GM19239 (cell line): Measurements from ENCODE around the gene PDE9A.
A peak's percentile ranks its signal among the peaks of the same experiment; 100 is the strongest.

Source experiments
- DNase-seq: peaks from one replicate; pipeline ENCODE4 v3.0.0; 2011; ENCODE audit warnings: low spot score; ENCODE audit not compliant: insufficient read length
- FAIRE-seq: peaks from 2 replicates; lab custom pipeline; 2011; peaks lifted over from hg19 to GRCh38; lab: Jason Lieb, UNC

Gene PDE9A

GRCh38 chr21:42640486-42640885 lies 12.9 kb upstream of the PDE9A start:
- DNase-seq (no peak), FAIRE-seq (no peak)

- no peak for DNase-seq
- no peak for FAIRE-seq
Measured at GRCh38 chr21:42641311-42642218, 11.9 kb upstream of the PDE9A start.

- FAIRE-seq (no peak), DNase-seq (no peak)
Measured at GRCh38 chr21:42642219-42642745, 11.1 kb upstream of the PDE9A start.

GRCh38 chr21:42644223-42645208 lies 8.9 kb upstream of the PDE9A start:
- DNase-seq (no peak), FAIRE-seq (no peak)

- no peak for FAIRE-seq
Measured at GRCh38 chr21:42645211-42646075, 8.0 kb upstream of the PDE9A start.

GRCh38 chr21:42646076-42646825 lies 7.2 kb upstream of the PDE9A start:
- no peak for FAIRE-seq
- no peak for DNase-seq

More at GRCh38 chr21:42645211-42646075, 8.0 kb upstream of the PDE9A start:
- no peak for DNase-seq

GRCh38 chr21:42646836-42647235 lies 6.6 kb upstream of the PDE9A start:
- DNase-seq = no peak
- no peak for FAIRE-seq

GRCh38 chr21:42648606-42649005 lies 4.8 kb upstream of the PDE9A start:
- FAIRE-seq (no peak), DNase-seq (no peak)

- no peak for FAIRE-seq
- DNase-seq = no peak
Measured at GRCh38 chr21:42649122-42650032, 4.0 kb upstream of the PDE9A start.

GRCh38 chr21:42650033-42650370 lies 3.4 kb upstream of the PDE9A start:
- no peak for FAIRE-seq
- DNase-seq = no peak

GRCh38 chr21:42650441-42651421 lies 2.7 kb upstream of the PDE9A start:
- DNase-seq (no peak), FAIRE-seq (no peak)

- FAIRE-seq = no peak
- DNase-seq = no peak
Measured at GRCh38 chr21:42651515-42652401, 1.7 kb upstream of the PDE9A start.

GRCh38 chr21:42652527-42653230 lies 742 bp upstream of the PDE9A start:
- no peak for FAIRE-seq
- no peak for DNase-seq

- FAIRE-seq (no peak), DNase-seq (peak; percentile 61)
Measured at GRCh38 chr21:42654179-42654912, 925 bp downstream of the PDE9A start.
